Measurements from ENCODE around the gene PCDHGA5. TPM values are rescaled to one million over a fixed set of nuclear protein-coding genes. Genes with fewer than 3 reads are reported as not detected.

PCDHGA5 gene
- total and polyA plus RNA-seq, 2 experiments from 2014 or later: 0.03 TPM; not detected in 1

DNA sequence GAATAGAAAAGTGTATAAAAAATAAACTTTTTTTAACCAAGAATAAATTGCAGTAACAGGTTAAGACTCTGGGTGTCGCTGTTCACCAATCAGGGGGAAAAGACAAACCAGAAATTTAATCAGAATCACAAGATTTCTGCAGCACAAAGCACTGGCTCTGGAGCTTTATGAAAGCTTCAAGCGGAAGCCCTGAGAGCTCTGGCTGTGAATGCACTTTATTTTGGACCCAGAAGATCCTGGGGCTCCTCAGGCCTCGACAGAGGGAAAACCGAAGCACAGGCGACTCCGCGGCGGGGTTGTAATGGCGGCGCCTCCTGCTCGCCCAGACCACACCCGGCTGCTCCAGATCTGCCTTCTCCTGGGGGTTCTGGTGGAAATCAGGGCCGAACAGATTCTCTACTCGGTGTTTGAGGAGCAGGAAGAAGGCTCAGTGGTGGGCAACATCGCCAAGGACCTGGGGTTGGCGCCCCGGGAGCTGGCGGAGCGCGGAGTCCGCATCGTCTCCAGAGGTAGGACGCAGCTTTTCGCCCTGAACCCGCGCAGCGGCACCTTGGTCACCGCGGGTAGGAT, 9.0 kb upstream of the PCDHGA5 start, which contains the start of gene PCDHGA4:
TSS of gene PCDHGA4 (plus strand) at position 122 of the 570 bp plus-strand sequence. CDS start at position 209, 87 bp downstream.
- H3K79me2 ChIP-seq: no peaks in the 10 kb centered on the region
- no peaks in the 10 kb centered on the region for H3K4me1 ChIP-seq (ENCODE audit: insufficient read depth)
- no peak within 1 kb of the TSS for H2AFZ ChIP-seq
- no peaks in the 10 kb centered on the region for H3K36me3 ChIP-seq (replicated peaks; ENCODE audit: insufficient read depth, low read depth)
- DNase-seq (ENCODE audit: low spot score): no peak
- WGBS (ENCODE audit: low lambda C conversion rate, missing lambda C conversion rate): 94% methylated on average over 29 of the region's 29 CpGs
- H3K9me3 ChIP-seq (ENCODE audit: low read depth): no peaks in the 10 kb centered on the region
- no peaks in the 10 kb centered on the region for H3K27me3 ChIP-seq
- H3K27ac ChIP-seq: no peak within 1 kb of the TSS
- no peak within 1 kb of the TSS for H3K4me3 ChIP-seq
- no peak within 1 kb of the TSS for H3K4me2 ChIP-seq
- TF ChIP-seq EZH2phosphoT487 (IDR thresholded peaks at IDR 0.05; ENCODE audit: low read depth, severe bottlenecking, unreplicated experiment) (no peak), EZH2 (IDR thresholded peaks at IDR 0.05; ENCODE audit: borderline replicate concordance) (no peak)
- TF ChIP-seq, protein P1, sequence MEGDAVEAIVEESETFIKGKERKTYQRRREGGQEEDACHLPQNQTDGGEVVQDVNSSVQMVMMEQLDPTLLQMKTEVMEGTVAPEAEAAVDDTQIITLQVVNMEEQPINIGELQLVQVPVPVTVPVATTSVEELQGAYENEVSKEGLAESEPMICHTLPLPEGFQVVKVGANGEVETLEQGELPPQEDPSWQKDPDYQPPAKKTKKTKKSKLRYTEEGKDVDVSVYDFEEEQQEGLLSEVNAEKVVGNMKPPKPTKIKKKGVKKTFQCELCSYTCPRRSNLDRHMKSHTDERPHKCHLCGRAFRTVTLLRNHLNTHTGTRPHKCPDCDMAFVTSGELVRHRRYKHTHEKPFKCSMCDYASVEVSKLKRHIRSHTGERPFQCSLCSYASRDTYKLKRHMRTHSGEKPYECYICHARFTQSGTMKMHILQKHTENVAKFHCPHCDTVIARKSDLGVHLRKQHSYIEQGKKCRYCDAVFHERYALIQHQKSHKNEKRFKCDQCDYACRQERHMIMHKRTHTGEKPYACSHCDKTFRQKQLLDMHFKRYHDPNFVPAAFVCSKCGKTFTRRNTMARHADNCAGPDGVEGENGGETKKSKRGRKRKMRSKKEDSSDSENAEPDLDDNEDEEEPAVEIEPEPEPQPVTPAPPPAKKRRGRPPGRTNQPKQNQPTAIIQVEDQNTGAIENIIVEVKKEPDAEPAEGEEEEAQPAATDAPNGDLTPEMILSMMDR (IDR thresholded peaks at IDR 0.05; ENCODE audit: poor library complexity): no peak
- no peaks in the 10 kb centered on the region for H4K20me1 ChIP-seq (ENCODE audit: insufficient read depth, poor library complexity, severe bottlenecking)
- no peaks in the 10 kb centered on the region for H3K9me2 ChIP-seq (replicated peaks; ENCODE audit: insufficient read depth)

- TF ChIP-seq, protein P1 (IDR thresholded peaks at IDR 0.05; ENCODE audit: poor library complexity): no peak
- no peak for TF ChIP-seq EZH2phosphoT487 (IDR thresholded peaks at IDR 0.05; ENCODE audit: low read depth, severe bottlenecking, unreplicated experiment)
- TF ChIP-seq EZH2 (IDR thresholded peaks at IDR 0.05; ENCODE audit: borderline replicate concordance): no peak
- H3K27me3 ChIP-seq: no peaks in the 10 kb centered on the region
- no peak overlapping the region for H2AFZ ChIP-seq
- H3K27ac ChIP-seq: no peak overlapping the region
- 94% methylated on average over 24 of the region's 24 CpGs for WGBS (ENCODE audit: low lambda C conversion rate, missing lambda C conversion rate)
- H3K4me2 ChIP-seq: no peak overlapping the region
- H3K79me2 ChIP-seq: no peaks in the 10 kb centered on the region
- H3K9me2 ChIP-seq (replicated peaks; ENCODE audit: insufficient read depth): no peaks in the 10 kb centered on the region
- H3K36me3 ChIP-seq (replicated peaks; ENCODE audit: insufficient read depth, low read depth): no peaks in the 10 kb centered on the region
- H3K9me3 ChIP-seq (ENCODE audit: low read depth): no peaks in the 10 kb centered on the region
- no peak overlapping the region for H3K4me3 ChIP-seq
- H3K4me1 ChIP-seq (ENCODE audit: insufficient read depth): no peaks in the 10 kb centered on the region
- no peaks in the 10 kb centered on the region for H4K20me1 ChIP-seq (ENCODE audit: insufficient read depth, poor library complexity, severe bottlenecking)
- DNase-seq (ENCODE audit: low spot score): no peak
Observed at GRCh38 chr5:141355641-141356040, 8.3 kb upstream of the PCDHGA5 start.

GRCh38 chr5:141356133-141356532, 7.8 kb upstream of the PCDHGA5 start:
- H2AFZ ChIP-seq: no peak overlapping the region
- H3K9me2 ChIP-seq (replicated peaks; ENCODE audit: insufficient read depth): no peaks in the 10 kb centered on the region
- no peak for DNase-seq (ENCODE audit: low spot score)
- WGBS (ENCODE audit: low lambda C conversion rate, missing lambda C conversion rate): 83% methylated on average over 5 of the region's 5 CpGs
- no peaks in the 10 kb centered on the region for H3K36me3 ChIP-seq (replicated peaks; ENCODE audit: insufficient read depth, low read depth)
- no peak overlapping the region for H3K4me2 ChIP-seq
- TF ChIP-seq EZH2 (IDR thresholded peaks at IDR 0.05; ENCODE audit: borderline replicate concordance) (no peak), EZH2phosphoT487 (IDR thresholded peaks at IDR 0.05; ENCODE audit: low read depth, severe bottlenecking, unreplicated experiment) (no peak)
- TF ChIP-seq, protein P1 (IDR thresholded peaks at IDR 0.05; ENCODE audit: poor library complexity): no peak
- no peaks in the 10 kb centered on the region for H3K9me3 ChIP-seq (ENCODE audit: low read depth)
- no peaks in the 10 kb centered on the region for H3K27me3 ChIP-seq
- no peaks in the 10 kb centered on the region for H3K79me2 ChIP-seq
- H3K4me1 ChIP-seq (ENCODE audit: insufficient read depth): no peaks in the 10 kb centered on the region
- H4K20me1 ChIP-seq (ENCODE audit: insufficient read depth, poor library complexity, severe bottlenecking): no peaks in the 10 kb centered on the region
- no peak overlapping the region for H3K4me3 ChIP-seq
- no peak overlapping the region for H3K27ac ChIP-seq

All from hepatocyte (in vitro differentiated cells).